HG03342 (cell line): ENCODE measurements around the gene ZNF83.
"Not testable (repeated sequence)": the region's sequence is repeated elsewhere in the genome, so short reads cannot be mapped to it uniquely, and the experiment has no call there.

Source experiments
- ATAC-seq: cut with Tn5 transposase; IDR thresholded peaks from one replicate; pipeline ENCODE4 v1.9.1; 2021; ENCODE audit warnings: mild to moderate bottlenecking, moderate library complexity; ENCODE audit not compliant: unreplicated experiment

ZNF83 gene

GRCh38 chr19:52570000-52570861 is 67.9 kb downstream of the ZNF83 start, which contains the start of gene ZNF701:
Gene ZNF701, plus strand, starts transcription at chr19:52570287. Its CDS starts 3,861 bp downstream, at chr19:52574148.
- peak; percentile 97 for ATAC-seq

DNA sequence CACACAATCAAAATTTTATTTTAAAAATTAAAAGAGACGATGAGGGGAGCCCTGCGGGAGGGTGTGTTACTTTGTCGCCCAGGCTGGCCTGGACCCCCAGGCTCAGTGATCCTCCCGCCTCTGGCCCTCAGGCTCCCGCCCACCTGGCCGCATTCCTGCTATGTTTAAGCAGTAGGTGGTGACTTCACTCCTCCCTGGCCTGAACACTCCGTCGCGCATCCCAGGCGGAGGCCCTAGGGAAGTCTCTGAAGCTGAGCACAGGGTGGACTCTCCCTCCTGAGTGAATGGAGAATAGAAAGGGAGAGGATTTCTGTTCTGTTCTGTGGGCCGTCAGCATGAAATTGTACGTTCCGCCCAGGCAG is 68.5 kb downstream of the ZNF83 start:
- not testable (repeated sequence) for ATAC-seq

- ATAC-seq, result no peak
Observed at GRCh38 chr19:52567921-52568320, 70.2 kb downstream of the ZNF83 start.

- ATAC-seq, result no peak
Observed at GRCh38 chr19:52566588-52566987, 71.6 kb downstream of the ZNF83 start.

- no peak for ATAC-seq
Observed at GRCh38 chr19:52566121-52566520, 72.0 kb downstream of the ZNF83 start.
